G401 (cell line): Measurements from ENCODE around the gene POGZ. TPM values are rescaled to one million over a fixed set of nuclear protein-coding genes. Genes with fewer than 3 reads are reported as not detected.
A peak's percentile ranks its signal among the peaks of the same experiment; 100 is the strongest.
"Not testable (repeated sequence)": the region's sequence is repeated elsewhere in the genome, so short reads cannot be mapped to it uniquely, and the experiment has no call there.

Source experiments
- DNase-seq: peaks from one replicate; pipeline ENCODE4 v3.0.0-alpha.2; 2015; ENCODE audit warnings: low spot score
- in situ Hi-C: cut with HindIII; loops from 2 replicates; pipeline ENCODE4 v1.10.0; 2016; ENCODE audit warnings: low sequenced_read_pairs, mixed read lengths
- total RNA-seq: library from RNA; depleted of rRNA; stranded (reverse); fragments of >200 nt; shearing (Covaris generic); gene quantifications from 2 replicates; pipeline ENCODE4 v1.2.3, GENCODE V29; 2014

Gene POGZ
- total RNA-seq, 1 experiment from 2014 or later: 14.0 TPM

DNA sequence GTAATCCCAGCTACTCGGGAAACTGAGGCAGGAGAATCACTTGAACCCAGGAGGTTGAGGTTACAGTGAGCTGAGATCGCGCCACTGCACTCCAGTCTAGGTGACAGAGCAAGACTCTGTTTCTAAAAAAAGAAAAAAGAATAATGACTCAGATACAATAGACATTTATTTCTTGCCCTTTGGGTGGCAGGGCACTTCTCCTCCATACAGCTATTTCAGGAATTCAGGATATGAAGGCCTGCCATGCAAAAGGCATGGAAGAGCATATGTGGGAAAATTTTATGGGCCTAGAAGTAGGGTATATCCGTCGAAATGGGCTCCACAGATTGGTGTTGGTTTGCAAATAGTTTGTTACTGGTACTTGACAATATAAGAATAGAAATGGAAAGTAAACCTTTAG, 20.2 kb upstream of the POGZ start:
- in situ Hi-C loops: no loop called here
- DNase-seq: no peak

DNA sequence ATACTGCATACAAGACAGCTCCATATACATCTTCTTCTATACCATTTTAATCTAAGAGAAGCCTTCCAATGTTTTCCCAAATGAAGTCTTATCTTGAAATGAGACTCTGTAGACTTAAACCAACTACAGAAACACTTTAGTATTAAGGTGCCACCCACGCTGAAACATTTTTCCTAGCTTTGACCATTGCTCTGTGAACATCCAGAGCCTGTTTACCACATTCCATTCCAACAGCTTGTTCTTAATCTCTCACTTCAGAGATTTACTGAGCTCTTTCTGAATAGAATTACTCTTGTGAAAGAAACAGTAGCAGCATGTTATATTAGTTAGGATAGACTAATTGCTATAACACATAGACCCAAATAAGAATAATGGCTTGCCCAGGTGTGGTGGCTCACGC, 19.6 kb upstream of the POGZ start:
- in situ Hi-C loops: no loop called here
- DNase-seq: no peak

DNA sequence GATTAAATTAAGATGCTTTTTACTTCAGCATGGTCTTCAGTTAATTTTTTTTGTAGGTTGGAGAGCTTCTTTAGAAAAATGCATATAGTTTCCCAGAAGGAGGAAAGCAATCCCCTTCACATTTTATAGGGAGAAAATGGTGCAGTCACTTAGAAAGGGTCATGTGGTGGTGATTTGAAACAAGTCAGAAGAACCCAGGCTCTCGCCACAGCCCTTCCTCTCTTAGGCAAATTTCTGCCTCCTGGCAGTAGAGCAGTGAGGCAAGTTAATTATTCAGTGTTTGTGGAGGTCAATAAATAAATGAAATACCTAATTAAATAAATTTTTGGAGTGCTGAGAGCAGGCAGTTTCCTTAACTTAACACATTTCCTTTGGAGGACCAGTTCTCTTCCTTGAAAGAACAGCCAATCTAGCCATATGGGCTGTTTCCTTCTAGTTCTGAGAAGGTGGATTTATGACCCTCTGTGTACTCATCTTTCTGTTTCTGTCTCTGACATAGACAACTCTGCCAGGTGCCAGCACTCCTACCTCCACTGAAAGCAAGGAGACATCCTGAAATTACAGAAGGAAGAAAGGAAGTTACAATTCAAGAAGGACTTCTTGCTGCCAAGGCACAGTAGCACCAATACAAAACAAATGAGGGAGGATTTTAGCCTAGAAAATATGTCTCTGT, 19.0 kb upstream of the POGZ start:
- in situ Hi-C loops: no loop called here
- DNase-seq: no peak

DNA sequence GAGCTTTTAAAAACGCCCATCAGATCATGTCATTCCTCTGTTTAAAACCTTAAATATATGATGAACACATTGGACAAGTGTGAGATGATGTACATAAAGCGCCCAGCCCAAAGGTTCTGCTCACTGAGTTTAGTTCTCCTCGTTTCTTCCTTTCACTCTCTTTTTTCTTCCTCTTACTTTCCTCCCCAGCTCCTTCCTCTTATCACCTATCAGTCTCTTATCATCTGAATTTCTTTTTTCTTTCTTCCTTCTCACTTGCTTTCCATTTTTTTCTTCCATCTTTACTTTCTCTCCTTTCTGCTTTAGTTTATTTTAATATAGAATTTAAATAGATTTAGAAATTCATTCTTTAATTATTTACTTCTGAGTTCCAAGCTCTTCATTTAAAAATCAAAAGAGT, 17.8 kb upstream of the POGZ start:
- in situ Hi-C loops: no loop called here
- DNase-seq: no peak

DNA sequence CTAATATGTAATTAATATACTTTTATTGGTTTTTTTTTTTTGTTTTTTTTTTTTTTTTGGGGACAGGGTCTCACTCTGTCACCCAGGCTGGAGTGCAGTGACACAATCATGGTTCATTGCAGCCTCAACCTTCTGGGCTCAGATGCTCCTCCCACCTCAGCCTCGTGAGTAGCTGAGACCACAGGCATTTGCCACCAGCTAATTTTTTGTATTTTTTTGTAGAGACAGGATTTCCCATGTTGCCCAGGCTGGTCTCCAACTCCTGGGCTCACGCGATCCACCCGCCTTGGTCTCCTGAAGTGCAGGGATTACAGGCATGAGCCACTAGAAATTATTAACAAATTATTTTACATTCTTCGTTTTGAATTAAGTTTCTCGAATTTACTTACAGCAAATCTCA, 16.8 kb upstream of the POGZ start:
- in situ Hi-C loops: no loop called here
- DNase-seq: no peak

DNA sequence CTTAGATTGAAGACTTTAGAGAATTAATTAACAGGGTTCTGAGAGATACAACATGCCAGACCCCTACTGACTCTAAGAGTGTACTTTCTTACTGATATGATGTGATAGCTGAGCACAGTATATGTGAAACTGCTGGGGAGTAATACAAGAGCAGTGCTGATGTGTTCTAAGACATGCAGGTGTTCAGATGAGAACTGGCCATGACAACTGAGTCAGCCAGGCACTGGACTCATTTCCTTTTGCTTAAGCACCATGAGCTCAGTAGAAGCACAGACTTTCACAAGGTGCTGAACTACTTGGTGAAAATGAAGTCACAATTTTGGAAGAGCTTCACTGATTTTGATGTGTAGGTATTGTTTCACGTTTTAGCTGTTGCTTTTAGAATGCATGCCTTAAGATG, 15.9 kb upstream of the POGZ start:
- in situ Hi-C loops: no loop called here
- no peak for DNase-seq

DNA sequence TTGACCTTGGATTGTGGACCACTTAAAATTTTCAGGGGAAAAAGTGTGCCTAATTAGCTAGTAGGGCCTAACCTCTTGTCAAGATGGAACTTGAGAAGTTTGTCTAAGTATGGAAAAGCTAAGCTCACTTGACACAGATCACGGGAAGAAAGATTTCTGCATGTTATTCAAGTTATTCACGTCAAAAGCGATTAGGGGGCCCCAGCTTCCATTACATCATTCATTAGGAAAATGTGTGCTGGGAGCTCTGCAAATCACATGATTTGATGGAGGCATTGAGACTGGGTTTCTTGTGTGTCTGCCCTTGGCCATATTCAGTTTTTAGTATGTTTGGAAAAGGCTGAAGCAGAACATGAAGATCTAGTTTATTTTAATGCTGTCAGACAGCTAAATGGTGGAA, 15.5 kb upstream of the POGZ start:
- no peak for DNase-seq
- in situ Hi-C loops: no loop called here

DNA sequence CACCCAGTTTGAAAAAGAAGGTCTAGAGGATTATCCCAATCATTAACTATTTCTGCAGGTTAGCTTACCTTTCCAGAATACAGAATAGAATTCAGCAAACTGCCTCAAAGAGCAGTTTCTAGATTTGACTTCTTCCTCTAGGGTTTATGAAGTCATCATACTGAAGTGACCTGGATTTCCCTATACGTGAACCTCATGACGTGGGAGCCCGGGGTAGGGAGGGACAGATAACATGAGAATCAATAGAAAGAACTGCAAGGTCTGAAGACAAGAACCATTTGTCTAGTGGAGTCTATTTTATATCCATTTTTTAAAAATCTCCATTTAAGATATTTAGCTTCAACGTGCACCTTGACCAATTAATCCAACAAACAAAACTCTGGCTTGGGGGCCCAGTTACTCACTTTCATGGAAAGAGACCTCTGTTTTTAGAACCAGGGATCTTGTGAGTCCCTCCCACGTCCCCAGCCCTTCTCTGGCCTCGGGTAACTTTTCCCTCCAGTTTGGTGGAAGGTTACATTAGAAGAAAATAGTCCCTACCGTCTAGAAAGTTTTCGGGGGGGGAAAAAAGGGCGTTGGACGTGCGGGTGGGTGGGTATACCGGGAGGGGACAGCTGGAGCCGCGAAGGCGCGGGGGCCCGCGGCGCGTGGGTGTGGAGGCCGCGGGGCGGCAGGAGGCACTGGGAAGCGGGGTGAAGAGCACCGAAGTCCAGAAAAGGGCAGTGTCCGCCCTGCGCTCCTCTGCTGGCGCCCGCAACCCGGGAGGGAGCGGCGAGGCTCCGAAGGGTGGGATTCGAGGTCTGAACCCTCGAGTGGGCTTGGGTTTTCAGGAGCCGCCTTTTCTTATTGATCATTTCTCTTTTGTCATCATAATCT, 13.8 kb upstream of the POGZ start:
- in situ Hi-C loops: no loop called here
- DNase-seq: no peak

DNA sequence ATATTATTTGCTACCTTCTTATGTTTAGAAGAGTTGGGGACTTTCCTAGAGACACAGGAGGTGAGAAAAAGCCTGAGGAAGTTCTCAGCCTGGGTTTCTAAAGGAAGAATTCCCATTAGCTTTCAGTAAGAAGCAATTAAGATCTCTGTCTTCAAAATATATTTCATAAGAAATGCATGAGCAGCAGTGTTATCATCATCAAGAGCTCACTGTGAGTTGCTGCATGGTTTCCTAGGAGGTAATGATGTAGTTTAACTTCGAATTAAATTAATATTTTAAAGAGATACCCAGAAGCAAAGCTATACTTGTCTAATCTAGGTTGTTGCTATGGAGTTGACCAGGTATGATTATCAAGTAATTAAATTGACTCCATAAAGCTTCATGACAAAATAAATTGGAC, 5.7 kb upstream of the POGZ start:
- in situ Hi-C loops: no loop called here
- no peak for DNase-seq

DNA sequence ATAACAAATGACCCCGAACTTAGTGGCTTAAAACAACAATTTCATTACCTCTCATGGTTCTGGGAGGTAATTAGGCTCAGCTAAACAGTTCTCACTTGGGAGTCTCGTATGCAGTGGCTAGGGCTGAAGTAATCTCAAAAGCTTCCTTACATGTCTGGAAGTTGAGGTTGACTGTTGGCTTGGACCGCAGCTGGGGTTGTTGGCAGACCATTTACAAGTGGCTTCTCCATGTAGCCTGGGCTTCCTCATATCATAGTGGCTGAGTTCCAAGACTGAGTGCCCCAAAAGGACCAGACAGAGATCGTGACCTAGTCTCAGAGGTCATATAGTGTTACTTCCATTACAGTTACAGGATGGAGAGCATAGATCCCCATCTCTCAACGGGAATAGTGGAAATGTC, 2.4 kb upstream of the POGZ start:
- no peak for DNase-seq
- in situ Hi-C loops: no loop called here

DNA sequence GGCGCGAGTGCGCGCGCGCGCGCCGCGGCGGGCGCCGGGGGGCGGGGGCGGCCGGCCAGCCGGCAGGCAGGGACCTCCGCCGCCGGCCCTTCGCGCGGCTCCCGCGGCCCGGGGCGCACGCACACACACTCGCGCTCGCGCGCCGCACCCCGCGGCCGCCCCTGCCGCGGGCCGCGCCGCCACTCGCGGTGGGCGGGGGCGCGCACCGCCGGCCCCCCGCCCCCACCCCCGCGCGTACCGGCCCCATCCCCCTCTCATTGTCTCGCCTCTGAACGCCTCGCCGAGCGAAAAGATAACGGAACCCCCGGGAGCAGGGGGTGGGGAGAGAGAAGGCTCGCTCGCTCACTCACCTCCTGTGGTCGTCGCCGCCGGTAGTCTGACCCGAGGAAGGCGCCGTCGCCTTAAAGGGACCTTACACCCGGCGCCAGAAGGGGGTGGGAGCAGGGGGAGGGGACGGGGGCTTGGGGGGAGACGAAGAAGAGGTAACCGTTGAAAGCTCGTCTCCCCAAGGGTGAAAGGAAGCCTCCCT, 428 bp downstream of the POGZ start:
- in situ Hi-C loops: no loop called here

DNA sequence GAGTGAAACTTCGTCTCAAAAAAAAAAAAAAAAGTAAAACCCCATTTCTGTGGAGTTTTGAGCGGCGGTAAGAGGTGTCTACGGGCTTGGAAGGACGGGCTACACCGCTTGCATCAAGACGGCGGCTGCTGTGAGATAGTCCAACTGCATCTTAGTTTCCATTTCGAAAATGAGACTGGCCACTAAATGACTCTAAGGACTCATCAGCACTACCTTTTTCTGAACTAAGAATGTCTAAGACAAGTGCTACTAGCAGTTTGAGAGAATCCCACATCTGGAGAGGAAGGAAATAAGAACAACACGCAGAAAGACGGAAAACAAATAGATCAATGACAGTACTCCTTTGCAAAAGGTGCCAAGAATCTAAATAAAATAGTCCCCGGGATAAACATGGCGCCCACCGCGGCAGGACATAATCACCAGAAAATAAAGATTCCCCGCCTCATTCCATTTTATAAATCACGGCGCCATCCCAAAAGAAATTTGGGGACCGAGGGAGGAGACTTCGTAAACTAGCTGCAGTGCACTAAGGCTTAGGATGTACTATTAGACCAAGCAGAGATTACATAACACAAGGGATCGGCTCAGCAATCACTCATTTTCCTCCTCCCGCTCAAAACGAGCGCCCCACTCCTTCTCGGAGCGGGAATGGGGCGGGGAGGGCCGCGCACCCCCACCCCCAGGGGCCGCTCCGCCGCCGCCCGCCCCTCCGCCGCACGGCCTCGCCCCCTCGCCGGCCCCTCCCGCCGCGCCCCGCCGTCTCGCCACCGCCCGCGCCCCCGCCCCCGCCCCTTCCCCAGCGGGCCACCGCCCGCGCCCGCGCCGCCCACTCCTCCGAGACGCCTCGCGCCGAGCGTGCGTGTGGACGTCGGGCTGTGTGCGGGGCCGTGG, 1.1 kb downstream of the POGZ start:
- in situ Hi-C loops: no loop called here

More for the DNA sequence above, 428 bp downstream of the POGZ start:
- DNase-seq: peak; percentile 61

DNA sequence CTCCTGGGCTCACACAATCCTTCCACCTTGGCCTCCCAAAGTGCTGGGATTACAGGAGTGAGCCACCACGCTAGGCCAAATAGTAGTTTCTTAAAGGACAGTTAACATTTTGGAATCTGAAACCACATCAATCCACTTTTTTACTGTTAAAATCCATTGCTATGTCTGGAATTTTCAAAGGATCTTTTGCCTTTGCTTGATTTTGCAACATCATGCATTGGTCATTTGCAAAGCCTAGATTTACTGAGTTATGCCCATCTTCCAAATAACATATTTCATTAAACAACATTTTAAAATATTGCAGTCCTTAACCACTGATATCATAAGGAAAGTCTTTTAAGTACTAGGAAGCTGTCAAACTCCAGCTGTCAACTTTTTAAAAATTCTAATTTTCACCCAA, 3.3 kb downstream of the POGZ start:
- no peak for DNase-seq
- in situ Hi-C loops: no loop called here

More for the DNA sequence above, 1.1 kb downstream of the POGZ start:
- peak; percentile 88 for DNase-seq

DNA sequence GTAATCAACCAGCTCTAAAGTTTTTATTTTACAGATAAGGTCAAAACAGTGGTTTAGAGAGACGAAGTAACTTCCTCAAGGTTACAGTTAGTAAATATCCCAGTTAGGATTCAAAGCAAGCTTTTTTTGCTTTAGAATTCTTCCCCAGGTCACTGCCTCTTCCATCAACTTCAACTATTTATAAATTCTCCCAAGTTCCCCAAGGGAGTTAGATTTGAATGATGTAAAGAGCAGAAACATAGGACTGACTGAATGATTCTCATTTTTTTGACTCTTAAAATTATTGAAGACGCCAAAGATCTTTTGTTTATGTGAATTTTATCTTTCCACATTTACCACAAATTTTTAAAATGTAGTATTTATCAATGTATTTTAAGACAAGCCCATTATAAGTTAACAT, 4.1 kb downstream of the POGZ start:
- DNase-seq: no peak
- in situ Hi-C loops: no loop called here

DNA sequence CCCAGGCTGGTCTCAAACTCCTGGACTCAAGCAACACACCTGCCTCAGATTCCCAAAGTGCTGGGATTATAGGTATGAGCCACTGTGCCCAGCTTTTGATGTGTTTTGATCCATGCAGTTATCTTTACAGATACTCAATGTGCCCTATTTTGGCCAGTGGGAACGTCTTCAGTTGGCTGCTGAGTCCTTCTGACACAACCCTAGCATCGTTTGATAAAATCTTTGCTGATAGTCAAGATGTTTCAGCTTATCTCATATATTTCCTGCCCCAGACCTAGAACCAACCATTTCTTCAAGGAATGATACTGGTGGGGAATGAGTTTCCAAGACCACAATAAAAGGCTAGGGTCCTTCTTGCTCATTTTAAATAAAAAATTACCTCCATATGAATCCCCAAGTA, 11.6 kb downstream of the POGZ start:
- DNase-seq: no peak
- in situ Hi-C loops: no loop called here

DNA sequence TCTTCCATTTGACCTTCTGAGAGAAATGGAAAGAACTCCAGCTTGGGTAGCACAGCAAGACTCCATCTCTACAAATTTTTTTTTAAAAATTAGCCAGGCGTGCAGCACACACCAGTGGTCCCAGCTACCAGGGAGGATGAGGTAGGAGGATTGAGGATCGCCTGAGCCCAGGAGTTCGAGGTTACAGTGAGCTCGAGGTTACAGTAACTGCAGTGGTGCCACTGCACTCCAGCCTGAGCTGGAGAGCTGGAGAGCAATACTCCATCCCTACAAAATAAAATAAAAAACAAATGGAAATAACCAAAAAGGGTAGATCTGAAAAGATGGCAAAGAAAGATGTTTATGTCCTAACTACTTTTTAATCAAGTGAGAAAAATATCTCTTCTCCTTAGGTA, 14.5 kb downstream of the POGZ start:
- in situ Hi-C loops: no loop called here
- DNase-seq: no peak

DNA sequence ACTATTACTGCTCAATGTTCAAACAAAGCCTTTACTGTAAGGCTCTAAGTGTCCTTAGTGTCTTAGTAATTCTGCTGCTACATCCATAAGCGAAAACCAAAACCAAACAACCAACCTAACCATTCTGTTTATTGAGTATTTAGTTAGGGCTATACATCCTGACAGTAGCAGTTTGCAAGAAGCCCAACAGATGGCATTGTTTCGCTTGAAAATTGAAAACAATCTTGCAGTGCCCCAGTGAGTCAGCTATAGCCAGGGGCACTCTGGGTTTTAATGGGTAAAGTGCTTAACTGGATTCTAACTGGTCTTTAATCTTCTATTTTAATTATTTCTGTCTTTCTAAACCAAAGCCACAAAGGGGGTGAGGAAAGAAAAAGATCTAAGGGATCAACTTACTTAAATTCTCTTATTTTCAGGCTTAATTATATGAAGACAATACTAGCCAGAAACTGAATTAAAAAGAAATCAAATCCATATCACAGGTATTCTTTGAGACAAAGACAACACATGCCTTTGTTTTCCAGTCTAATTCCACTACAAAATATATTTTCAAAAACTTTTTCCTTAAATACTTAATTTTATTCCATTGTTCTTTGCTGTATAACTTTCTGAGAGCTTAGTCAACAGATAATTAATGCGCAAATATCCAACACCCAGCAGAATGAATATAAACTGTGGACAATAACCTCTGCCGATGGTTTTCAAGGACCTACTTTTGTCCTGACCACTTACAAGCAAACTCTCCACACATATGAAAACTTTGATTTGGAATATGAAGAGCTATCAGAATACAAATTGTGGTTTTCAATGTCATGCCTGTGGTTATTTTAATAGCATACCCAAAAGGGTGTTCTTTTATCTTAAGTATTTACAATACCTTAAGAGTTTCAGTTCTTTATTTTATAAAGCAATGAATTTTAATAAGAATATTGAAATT, 15.2 kb downstream of the POGZ start:
- in situ Hi-C loops: no loop called here
- DNase-seq: peak; percentile 85

DNA sequence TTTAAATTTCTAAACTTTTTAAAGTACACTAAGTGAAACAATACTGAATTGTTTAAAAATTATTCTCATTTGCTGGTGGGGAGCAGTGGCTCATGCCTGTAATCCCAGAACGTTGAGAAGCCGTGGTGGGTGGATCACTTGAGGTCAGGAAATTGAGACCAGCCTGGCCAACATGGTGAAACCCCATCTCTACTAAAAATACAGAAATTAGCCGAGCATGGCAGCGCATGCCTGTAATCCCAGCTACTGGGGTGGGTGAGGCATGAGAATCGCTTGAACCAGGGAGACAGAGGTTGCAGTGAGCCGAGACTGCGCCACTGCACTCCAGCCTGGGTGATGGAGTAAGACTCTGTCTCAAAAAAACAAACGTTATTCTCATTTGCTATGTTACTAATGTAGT, 21.9 kb downstream of the POGZ start:
- in situ Hi-C loops, DNase-seq: not testable (repeated sequence)

DNA sequence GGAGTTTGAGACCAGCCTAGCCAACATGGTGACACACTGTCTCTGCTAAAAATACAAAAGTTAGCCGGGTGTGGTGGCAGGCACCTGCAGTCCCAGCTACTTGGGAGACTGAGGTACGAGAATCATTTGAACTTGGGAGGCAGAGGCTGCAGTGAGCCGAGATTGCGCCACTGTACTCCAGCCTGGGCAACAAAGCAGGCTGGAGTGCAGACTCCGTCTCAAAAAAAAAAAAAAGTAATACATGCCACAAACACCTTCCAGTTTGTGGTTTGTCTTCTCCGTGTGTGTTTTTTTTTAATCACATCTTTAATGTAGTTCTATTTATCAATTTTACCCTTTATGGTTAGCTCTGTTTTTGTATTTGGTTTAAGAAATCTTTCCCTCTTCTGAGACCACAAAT, 22.3 kb downstream of the POGZ start:
- in situ Hi-C loops: no loop called here
- DNase-seq: no peak
